IPS-18a (cell line): ENCODE data around the gene HDAC1.

Experiments
- H3K27ac ChIP-seq: one replicate; pipeline ENCODE4 v1.5.1; 2013; ENCODE audit warnings: low read length
- H3K27me3 ChIP-seq: one replicate; pipeline ENCODE4 v1.6.1; 2013; ENCODE audit warnings: mild to moderate bottlenecking, low read length; ENCODE audit not compliant: control insufficient read depth, insufficient read depth
- H3K36me3 ChIP-seq: one replicate; pipeline ENCODE4 v1.6.1; 2013; ENCODE audit warnings: low read depth, low read length; ENCODE audit not compliant: control insufficient read depth
- H3K4me1 ChIP-seq: one replicate; pipeline ENCODE4 v1.6.1; 2013; ENCODE audit warnings: low read depth, low read length; ENCODE audit not compliant: control insufficient read depth
- H3K4me3 ChIP-seq: one replicate; pipeline ENCODE4 v1.5.1; 2013; ENCODE audit warnings: low read length
- H3K9ac ChIP-seq: one replicate; pipeline ENCODE4 v1.6.1; 2013; ENCODE audit warnings: mild to moderate bottlenecking, low read length, moderate library complexity
- H3K9me3 ChIP-seq: one replicate; pipeline ENCODE4 v1.6.1; 2013; ENCODE audit warnings: low read depth, low read length; ENCODE audit not compliant: control insufficient read depth

Gene HDAC1

GRCh38 chr1:32341971-32342370 is 50.1 kb downstream of the HDAC1 start:
- Histone ChIP-seq H3K27ac (no peak overlapping the region), H3K36me3 (no peaks in the 10 kb centered on the region), H3K4me3 (no peak overlapping the region), H3K9ac (no peak overlapping the region), H3K27me3 (peaks cover 3% of the 10 kb centered on the region), H3K9me3 (no peaks in the 10 kb centered on the region), H3K4me1 (peaks cover 4% of the 10 kb centered on the region)

- H3K9me3 ChIP-seq, result no peaks in the 10 kb centered on the region
- peaks cover 4% of the 10 kb centered on the region for H3K4me1 ChIP-seq
- H3K27me3 ChIP-seq, result no peaks in the 10 kb centered on the region
- no peak overlapping the region for H3K9ac ChIP-seq
- no peaks in the 10 kb centered on the region for H3K36me3 ChIP-seq
- H3K27ac ChIP-seq, result no peak overlapping the region
- H3K4me3 ChIP-seq, result no peak overlapping the region
Measured at GRCh38 chr1:32342704-32343103, 50.8 kb downstream of the HDAC1 start.

GRCh38 chr1:32345289-32345827 is 53.5 kb downstream of the HDAC1 start:
- H3K4me1 ChIP-seq, result no peaks in the 10 kb centered on the region

DNA sequence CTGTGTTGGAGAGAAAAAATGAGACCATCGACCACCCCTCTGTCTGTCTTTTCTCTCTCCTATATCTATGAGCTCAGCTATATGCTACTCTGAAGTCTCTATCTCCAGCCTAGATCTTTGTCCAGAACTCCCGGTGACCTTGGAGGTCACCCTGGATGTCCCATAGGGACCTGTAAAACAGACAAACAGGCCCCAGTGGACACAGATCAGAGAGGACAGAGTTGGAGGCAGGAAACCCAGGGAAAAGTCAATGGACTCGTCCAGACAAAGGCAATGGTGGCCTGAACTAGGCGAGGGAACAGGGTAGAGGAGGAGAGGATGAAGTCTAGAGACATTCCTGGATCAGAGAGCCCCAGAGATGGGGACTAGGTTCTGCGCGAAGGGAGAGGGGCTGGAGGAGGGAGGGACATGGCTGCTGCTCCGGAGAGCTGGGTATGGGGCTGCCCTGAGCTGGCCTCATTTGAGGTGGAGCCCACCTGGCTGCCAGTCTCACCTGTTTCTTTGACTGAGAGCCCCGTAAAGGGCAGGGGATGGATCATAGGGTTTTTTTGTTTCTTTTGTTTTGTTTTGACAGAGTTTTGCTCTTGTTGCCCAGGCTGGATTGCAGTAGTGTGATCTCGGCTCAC is 54.8 kb downstream of the HDAC1 start:
- no peaks in the 10 kb centered on the region for H3K4me1 ChIP-seq
- H3K9me3 ChIP-seq, result peaks cover 5% of the 10 kb centered on the region
- no peak overlapping the region for H3K27ac ChIP-seq
- no peaks in the 10 kb centered on the region for H3K36me3 ChIP-seq
- no peak overlapping the region for H3K9ac ChIP-seq
- no peak overlapping the region for H3K4me3 ChIP-seq
- peaks cover 16% of the 10 kb centered on the region for H3K27me3 ChIP-seq

More at GRCh38 chr1:32345289-32345827, 53.5 kb downstream of the HDAC1 start:
- Histone ChIP-seq H3K27ac (no peak overlapping the region), H3K27me3 (peaks cover 11% of the 10 kb centered on the region), H3K4me3 (no peak overlapping the region), H3K9me3 (no peaks in the 10 kb centered on the region), H3K36me3 (no peaks in the 10 kb centered on the region), H3K9ac (no peak overlapping the region)

DNA sequence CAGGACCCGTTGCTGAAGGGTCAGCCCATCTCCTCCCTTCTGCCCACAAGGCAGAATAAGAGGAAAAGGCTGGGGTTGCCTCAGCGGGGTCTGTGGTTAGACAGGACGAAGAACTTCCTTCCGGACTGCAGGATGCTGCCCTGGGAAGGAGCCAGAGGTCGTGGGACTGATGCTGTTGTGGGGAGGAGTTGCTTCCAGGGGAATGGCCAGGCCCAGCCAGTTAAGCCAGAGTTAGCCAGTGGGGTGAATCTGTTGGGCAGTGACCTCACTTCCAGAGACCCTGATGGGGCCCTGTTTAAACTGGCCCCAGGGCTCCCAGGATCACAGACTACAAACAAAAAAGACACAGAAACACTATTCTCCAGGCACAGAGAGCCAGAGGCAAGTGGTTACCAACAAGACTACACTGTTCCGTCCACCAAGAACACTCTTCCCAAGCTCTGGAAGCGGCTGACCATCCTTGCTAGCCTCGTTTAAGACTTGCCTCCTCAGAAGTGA is 57.4 kb downstream of the HDAC1 start:
- H3K4me1 ChIP-seq, result peaks cover 4% of the 10 kb centered on the region
- no peak overlapping the region for H3K4me3 ChIP-seq
- peaks cover 22% of the 10 kb centered on the region for H3K27me3 ChIP-seq
- no peak overlapping the region for H3K9ac ChIP-seq
- no peak overlapping the region for H3K27ac ChIP-seq
- no peaks in the 10 kb centered on the region for H3K36me3 ChIP-seq
- peaks cover 5% of the 10 kb centered on the region for H3K9me3 ChIP-seq

- peaks cover 22% of the 10 kb centered on the region for H3K27me3 ChIP-seq
- peaks cover 5% of the 10 kb centered on the region for H3K9me3 ChIP-seq
- peak overlapping the region; percentile 42 for H3K27ac ChIP-seq
- H3K4me3 ChIP-seq, result peak overlapping the region; percentile 79
- H3K4me1 ChIP-seq, result peaks cover 4% of the 10 kb centered on the region
- no peaks in the 10 kb centered on the region for H3K36me3 ChIP-seq
- H3K9ac ChIP-seq, result no peak overlapping the region
Measured at GRCh38 chr1:32350785-32351398, 59.0 kb downstream of the HDAC1 start.

DNA sequence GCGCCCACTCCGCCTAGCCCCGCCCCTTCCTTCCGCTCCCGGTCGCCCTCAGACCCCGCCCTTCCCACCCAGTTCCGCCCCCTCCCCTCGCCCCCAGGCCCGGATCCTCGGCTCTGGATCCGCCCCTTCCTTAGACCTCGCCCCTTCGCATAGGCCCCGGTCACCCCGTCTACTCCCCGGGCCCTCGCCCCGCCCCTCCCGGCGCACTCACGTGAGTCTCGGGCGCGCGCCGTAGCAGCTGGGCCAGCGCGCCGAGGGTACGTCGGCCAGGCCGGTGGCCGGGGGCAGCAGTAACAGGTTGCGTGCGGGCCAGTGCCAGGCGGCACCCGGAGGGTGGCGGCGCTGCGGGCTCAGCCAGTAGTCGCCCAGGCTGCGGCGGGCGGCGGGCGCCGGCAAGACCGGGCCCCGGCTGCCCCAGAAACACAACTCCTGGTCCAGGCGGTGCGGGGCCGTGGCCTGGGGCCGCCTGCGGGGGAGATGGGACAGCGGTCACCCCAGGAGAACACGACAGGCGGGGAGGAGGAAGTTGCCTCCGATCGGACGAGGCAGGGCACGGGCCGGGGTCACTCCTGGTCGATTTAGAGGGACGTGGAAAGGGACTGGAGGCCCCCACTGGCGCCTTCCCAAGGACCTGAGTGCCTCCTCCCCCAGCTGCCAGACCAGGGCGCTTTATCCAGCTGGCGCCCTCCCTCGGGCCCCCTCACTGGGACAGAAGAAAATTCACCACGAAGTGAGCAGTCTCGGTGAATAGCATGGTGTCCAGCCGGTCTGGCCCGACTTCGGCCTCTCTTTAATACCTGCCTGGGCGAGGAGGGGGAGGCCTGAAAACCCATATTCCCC is 59.7 kb downstream of the HDAC1 start:
- Histone ChIP-seq H3K27me3 (peaks cover 22% of the 10 kb centered on the region), H3K27ac (peak overlapping the region; percentile 42), H3K4me1 (peaks cover 4% of the 10 kb centered on the region), H3K9ac (peak overlapping the region; percentile 61), H3K4me3 (peak overlapping the region; percentile 79), H3K36me3 (no peaks in the 10 kb centered on the region), H3K9me3 (peaks cover 5% of the 10 kb centered on the region)

- Histone ChIP-seq H3K4me3 (peak overlapping the region; percentile 63), H3K9me3 (peaks cover 5% of the 10 kb centered on the region), H3K27me3 (peaks cover 22% of the 10 kb centered on the region), H3K9ac (peak overlapping the region; percentile 61), H3K36me3 (no peaks in the 10 kb centered on the region), H3K27ac (no peak overlapping the region), H3K4me1 (peaks cover 4% of the 10 kb centered on the region)
Measured at GRCh38 chr1:32352239-32352745, 60.4 kb downstream of the HDAC1 start.

DNA sequence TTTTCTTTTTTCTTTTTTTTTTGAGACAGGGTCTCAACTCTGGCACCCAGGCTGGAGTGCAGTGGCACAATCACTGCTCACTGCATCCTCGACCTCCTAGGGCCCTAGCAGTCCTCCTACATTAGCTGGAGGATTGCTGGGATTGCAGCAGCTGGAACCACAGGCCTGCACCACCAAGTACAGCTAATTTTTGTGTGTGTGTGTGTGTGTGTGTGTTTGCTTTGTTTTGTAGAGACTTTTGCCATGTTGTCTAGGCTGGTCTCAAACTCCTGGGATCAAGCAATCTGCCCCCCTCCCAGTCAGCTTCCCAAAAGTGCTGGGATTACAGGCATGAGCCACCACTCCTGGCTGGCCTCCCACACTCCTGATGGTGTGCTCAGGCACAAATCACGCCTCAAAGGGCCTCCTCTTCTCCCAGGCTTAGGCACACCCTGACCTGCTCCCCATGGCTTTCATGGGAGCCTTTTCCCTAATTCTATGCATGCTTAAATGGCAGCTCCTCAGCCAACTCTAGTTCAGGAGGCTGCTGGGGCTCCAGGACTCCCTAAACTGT is 61.0 kb downstream of the HDAC1 start:
- peaks cover 5% of the 10 kb centered on the region for H3K9me3 ChIP-seq
- peaks cover 22% of the 10 kb centered on the region for H3K27me3 ChIP-seq
- H3K4me1 ChIP-seq, result peaks cover 4% of the 10 kb centered on the region
- no peak overlapping the region for H3K27ac ChIP-seq
- H3K9ac ChIP-seq, result no peak overlapping the region
- H3K36me3 ChIP-seq, result no peaks in the 10 kb centered on the region
- no peak overlapping the region for H3K4me3 ChIP-seq

GRCh38 chr1:32353431-32353830 is 61.5 kb downstream of the HDAC1 start:
- Histone ChIP-seq H3K27me3 (peaks cover 25% of the 10 kb centered on the region), H3K9me3 (peaks cover 5% of the 10 kb centered on the region), H3K9ac (no peak overlapping the region), H3K27ac (no peak overlapping the region), H3K4me1 (peaks cover 4% of the 10 kb centered on the region), H3K36me3 (no peaks in the 10 kb centered on the region), H3K4me3 (no peak overlapping the region)
